ENCODE measurements around the gene UBXN10. TPM values are rescaled to one million over a fixed set of nuclear protein-coding genes. Genes with fewer than 3 reads are reported as not detected.

The UBXN10 gene, protein sequence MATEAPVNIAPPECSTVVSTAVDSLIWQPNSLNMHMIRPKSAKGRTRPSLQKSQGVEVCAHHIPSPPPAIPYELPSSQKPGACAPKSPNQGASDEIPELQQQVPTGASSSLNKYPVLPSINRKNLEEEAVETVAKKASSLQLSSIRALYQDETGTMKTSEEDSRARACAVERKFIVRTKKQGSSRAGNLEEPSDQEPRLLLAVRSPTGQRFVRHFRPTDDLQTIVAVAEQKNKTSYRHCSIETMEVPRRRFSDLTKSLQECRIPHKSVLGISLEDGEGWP
- total RNA-seq (2022; extraction: Qiagen RNA extraction): 0.01 to 0.02 TPM in 2 of 5 replicates, not detected in the others

DNA sequence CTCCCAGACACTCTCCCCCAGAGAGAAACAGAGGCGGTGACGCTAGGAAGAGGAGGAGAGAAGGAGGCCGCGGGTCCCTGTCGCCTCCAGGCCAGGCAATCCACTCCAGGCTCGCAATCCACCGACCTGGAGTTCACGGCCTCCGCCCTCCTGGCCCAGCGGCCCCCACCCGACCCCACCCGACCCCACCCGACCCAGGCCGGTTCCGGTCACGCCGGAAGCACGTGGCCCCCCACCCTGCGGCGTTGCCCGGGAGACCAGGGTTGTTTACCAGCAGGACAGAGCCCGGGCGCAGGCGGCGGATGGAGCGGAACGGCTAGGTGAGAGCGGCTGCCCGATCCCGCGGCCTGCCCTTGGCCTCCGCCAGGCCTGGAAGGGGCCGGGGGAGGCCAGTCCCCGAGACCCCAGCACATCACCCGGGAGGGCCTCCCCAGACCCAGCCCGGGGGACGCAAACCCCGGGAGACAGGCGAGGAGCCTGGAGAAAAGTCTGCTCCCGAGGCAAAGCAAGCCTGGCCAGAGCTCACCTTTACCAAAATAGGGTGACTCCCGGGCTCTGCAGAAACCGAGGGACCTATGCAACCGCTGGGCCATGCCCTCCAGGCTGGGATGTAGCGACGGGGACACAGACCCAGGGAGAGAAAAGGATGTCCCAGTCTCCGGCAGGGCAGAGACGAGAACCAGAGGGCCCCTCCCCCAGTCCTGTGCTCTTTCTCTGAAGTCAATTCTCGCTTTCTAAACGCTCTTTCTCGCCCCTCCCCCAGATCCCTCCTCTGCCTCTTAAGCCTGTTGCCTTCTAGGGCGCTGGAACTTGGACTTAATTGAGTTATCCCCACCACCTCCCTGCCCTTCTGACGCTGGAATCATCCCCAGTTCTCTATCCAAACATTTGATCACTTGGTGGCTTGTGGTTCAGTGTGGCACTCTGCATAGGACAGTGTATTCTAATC lies at the start of gene UBXN10, which contains the start of gene PLA2G2C:
UBXN10 (plus strand) TSS at position 263 of the 949 bp plus-strand sequence. CDS start 4,466 bp downstream, outside the sequence.
PLA2G2C (minus strand) TSS at position 685 of the 949 bp plus-strand sequence. CDS start 9,155 bp downstream, outside the sequence.

DNA sequence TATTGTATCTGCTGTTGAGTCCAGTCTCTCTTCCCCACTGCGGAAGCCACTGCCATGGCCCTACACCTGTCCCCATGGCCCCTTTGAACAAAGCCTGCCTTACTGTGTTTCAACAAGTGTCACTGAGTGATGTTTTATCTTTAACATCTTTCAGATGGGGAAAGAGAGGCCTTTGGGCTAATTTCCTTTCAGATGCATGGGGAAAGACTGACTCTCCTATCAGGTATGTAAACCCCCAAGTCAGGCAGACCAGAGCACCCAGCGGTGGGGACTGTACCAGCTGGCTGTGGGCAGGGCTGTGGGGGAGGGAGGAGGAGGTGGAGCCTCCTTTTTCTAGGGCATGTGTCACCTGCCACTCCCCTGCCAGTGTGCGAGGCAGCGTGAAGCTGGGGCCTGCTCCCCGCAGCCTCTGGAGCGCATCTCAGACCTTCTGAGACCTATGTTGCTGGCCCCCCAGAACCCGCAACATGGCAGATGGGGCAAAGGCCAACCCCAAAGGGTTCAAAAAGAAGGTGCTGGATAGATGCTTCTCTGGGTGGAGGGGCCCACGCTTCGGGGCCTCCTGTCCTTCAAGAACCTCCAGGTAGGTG lies 46.8 kb upstream of the UBXN10 start, which contains the start of gene PLA2G2F:
PLA2G2F (plus strand) TSS at position 363 of the 590 bp plus-strand sequence; CDS start at position 468, 105 bp downstream.

Other genes with a start within 250 kb of the UBXN10 start
- gene PLA2G2A, start 206.5 kb upstream of the UBXN10 start, total RNA-seq (2022; extraction: Qiagen RNA extraction): not detected in 5 replicates
- gene PLA2G5, start 115.9 kb upstream of the UBXN10 start, total RNA-seq (2022; extraction: Qiagen RNA extraction): not detected in 5 replicates
- 0.05 TPM in 1 of 5 replicates, not detected in the others for gene PLA2G2D, start 66.6 kb upstream of the UBXN10 start, total RNA-seq (2022; extraction: Qiagen RNA extraction)
- gene PLA2G2F, start 46.8 kb upstream of the UBXN10 start, total RNA-seq (2022; extraction: Qiagen RNA extraction): not detected in 5 replicates
- gene PLA2G2C, start 422 bp downstream of the UBXN10 start, total RNA-seq (2022; extraction: Qiagen RNA extraction): not detected in 5 replicates
- gene VWA5B1, start 104.8 kb downstream of the UBXN10 start, total RNA-seq (2022; extraction: Qiagen RNA extraction): not detected in 5 replicates